Measurements from ENCODE around the gene NOX3.

The NOX3 gene

GRCh38 chr6:155399745-155400653 lies 55.6 kb downstream of the NOX3 start:
- DNase-seq (ENCODE audit: low read depth) = no peak

DNA sequence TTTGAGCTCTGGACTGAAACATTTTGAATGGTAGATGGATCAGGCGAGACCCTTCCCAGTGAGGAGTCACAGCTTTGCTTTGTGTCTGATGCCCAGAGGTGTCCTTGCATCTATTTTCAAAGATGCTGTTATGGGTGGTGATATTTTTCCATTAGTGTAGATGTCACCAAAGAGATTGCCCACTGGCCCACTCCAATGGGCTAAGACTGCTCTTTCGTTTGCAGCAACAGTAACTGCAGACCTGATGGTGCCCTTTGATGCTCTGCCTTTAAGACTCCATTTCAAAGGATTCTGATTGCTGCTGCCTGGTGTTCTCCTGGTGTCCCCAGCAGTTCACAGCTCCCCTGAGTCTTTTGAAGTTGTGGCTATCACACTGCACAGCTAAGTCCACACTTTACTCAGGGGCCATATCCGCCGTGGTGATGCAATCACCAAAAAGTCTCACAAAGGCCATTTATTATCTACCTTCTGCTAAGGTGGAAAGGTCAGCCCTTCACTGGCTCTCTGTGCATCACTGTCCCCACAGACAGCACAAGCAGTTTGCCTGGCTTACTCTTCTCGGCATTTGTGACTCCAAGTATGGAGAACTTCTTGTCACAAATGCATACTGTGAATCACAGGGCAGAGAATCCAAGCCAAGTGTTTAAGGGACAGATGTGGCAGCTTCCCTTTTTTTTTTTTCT lies 56.4 kb downstream of the NOX3 start:
- DNase-seq (ENCODE audit: low read depth) = no peak

DNA sequence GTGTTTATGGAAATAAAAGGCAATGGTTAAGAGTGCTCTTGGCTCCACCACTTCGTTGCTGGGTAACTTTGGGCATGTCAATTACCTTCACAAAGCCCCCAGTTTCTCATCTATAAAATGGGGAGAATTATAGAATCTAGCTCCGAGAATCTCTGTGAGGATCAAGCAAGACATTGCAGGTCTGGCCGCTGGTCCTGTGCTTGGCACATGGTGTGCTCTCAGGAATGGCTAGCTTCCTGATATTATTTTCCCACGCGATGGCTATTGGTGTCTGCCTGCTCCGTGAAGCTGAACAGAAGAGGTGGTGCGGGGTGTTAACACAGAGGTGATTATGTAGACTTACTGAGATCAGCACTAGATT lies 57.0 kb downstream of the NOX3 start:
- no peak for DNase-seq (ENCODE audit: low read depth)

GRCh38 chr6:155398221-155398620 lies 57.4 kb downstream of the NOX3 start:
- no peak for DNase-seq (ENCODE audit: low read depth)

DNA sequence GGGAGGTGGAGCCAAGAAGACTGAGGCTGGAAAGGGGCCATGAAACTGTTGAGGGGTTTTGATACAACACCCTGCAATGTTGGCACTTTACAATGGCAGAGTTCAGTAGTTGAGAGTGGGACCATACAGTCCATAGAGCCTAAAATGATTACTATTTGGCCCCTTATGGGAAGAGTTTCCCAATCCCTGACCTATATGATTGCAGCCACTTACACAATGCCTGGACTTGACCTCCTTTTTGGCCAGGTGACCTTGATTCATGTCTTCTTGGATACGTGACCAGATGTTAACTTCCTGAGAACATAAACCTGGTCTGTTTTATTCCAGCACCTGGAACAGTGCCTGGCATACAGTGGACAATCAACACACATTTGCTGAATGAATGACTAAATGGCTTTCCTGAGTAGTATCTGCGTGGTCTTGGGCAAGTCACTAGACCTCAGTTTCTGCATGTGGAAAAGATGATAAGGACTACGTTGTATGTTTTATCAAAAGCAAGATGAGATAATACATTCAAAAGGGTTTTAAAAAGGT lies 58.4 kb downstream of the NOX3 start:
- no peak for DNase-seq (ENCODE audit: low read depth)

GRCh38 chr6:155396605-155397004 lies 59.0 kb downstream of the NOX3 start:
- DNase-seq (ENCODE audit: low read depth) = no peak

DNA sequence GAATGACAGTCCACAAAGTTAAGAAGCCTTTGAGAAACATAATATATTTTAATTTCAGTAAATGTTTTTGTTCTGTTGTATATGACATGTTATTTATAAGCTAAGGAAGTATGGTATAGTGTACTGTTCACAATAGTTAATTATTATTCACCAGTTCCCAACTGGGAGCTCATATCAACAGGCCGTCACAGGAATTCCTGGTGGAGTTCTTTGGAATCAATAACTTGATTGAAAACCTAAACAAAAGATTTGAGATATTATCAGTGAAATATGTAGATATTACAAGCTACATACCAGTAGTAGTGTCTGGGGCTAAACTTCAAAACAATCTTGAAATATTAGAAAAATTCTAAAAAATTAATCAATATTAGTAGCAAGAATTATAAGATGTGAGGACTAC lies 60.3 kb downstream of the NOX3 start:
- DNase-seq (ENCODE audit: low read depth) = no peak

- no peak for DNase-seq (ENCODE audit: low read depth)
These were observed 66.5 kb downstream of the NOX3 start for GRCh38 chr6:155389130-155389529.

- no peak for DNase-seq (ENCODE audit: low read depth)
These were observed 67.0 kb downstream of the NOX3 start for GRCh38 chr6:155388591-155388990.

DNA sequence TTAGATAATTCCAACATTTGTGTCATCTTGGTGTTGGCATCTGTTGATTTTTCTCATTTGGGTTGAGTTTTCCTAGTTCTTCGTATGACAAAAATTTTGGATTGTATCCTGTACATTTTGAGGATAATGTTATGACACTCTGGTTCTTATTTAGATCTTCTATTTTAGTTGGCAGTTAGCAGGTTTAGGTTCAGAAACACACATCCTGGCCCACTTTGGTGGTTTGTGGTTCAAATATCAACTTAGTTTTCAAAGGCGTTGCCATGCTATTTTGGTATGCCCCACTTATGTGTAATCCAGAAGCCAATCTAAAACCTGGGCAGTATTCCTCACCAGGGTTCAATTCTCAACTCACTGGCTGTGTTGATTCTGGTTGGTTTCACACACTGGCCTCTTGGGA lies 68.2 kb downstream of the NOX3 start:
- no peak for DNase-seq (ENCODE audit: low read depth)

GRCh38 chr6:155384321-155384952 lies 71.2 kb downstream of the NOX3 start:
- DNase-seq (ENCODE audit: low read depth) = no peak

DNA sequence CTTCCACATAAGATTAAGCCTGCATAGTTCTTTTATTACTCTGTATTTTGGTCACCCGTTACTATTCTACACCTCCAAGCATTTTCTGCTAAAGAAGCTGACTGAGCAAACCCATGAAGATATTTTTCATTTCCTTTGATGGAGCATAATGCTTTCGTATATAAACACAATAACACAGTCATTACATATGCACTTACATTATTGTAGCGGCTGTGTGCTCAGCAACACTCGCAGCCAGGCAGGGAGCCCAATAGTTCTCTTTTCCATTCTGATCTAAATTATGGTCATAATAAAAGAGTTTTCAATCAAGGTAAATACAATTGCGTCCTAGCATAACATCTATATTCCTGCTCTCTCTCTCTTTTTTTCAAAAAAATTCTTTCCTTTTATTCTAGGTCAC lies 71.7 kb downstream of the NOX3 start:
- DNase-seq (ENCODE audit: low read depth) = no peak

DNA sequence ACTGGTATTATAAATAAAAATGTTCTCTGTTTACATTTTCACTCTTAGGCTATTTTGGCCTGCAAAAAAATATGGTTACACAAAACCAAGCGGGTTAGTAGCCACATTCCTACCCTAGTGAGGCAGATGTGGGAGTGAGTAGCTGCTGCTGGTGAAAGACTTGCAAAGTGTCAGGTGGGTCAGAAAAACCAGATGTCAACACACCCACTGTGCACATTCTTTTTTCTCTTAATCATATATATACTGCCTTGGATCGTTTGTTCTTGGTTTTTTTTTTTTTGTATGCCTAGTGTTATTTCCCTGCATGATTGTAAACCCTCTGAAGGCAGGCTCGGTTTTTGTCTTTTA lies 73.3 kb downstream of the NOX3 start:
- DNase-seq (ENCODE audit: low read depth) = no peak

DNA sequence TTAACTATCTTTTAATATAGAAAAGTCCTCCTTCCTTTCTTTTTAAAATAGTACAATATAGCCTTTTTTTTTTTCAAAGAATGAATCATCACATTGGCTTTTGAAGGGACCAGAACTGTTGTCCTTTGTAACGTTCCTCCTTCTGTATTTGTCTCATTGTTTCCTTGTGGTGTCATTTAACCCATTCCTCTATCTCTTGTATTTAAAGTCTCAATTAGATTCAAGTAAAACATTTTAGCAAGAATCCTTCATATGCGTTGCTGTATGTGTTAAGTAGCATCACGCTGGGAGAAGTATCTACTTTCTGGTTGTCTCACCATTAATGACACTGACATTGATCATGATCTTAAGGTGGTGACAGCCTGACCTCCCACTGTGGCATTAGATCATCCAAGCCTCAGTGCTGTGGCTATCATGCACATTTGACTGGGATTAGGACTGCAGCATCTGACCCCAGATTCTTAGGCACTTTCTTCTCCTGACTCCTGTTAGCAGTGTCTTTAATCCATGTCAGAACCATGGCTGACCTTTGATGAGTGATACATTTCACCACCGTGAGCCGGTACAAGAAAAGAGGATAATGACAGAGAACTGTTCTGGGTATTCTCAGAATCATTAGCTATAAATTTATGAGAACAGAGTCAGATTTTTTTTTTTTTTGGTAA lies 73.8 kb downstream of the NOX3 start:
- no peak for DNase-seq (ENCODE audit: low read depth)

GRCh38 chr6:155380666-155381332 lies 74.8 kb downstream of the NOX3 start:
- no peak for DNase-seq (ENCODE audit: low read depth)

DNA sequence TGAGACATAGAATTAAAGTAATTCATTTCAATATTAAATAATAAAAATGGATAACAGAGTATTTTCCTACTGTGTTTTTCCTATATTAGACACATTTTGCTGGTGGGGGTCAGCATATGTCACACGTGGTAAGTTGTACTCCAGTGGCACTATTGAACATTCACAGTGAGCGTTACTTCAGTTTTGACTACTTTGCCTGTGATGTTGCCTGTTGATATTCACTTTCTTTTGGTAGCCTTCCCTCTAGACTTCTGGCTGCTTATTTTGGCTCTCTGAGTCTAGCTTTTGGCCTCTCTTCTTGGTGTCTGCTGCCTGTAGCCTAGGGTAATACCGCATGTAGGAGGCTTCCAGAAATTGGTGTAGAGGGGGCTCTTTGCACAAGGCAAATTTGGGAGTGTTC lies 76.9 kb downstream of the NOX3 start:
- no peak for DNase-seq (ENCODE audit: low read depth)

DNA sequence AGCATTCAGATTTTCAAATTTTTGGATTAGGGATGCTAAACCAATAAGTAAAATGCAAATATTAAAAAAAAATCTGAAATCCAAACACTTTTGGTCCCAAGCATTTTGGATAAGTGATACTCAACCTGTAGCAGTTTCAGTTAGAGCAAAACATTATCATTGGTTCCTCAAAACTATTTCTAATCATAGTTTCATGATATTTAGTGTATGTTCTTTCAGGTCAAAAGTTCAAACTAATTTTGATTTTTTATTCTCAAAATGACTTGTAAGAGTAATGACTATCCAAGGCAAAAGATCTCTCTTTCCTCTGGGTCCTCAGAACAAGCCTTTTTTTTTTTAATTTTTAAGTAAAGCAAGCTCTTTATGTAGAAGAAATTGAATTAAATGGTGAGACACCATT lies 77.4 kb downstream of the NOX3 start:
- DNase-seq (ENCODE audit: low read depth) = no peak

DNA sequence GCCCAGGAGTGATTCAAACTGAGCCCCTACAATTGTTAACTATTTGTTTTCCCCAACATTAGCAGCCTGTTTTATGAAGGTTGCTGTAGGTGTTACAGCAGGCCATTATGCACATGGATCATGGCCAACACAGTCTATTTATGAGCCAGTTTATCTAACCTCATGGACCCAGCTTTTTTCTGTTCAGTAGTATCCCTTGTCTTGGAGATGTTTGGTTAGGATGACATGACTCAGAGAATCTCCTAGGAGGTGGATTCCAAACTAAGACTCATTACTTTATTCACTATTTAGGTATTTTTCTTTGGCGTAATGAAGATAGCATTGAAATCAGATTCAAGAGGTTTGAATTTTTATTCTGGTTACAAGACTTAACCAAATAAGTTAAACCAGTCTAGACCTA lies 78.6 kb downstream of the NOX3 start:
- no peak for DNase-seq (ENCODE audit: low read depth)

DNA sequence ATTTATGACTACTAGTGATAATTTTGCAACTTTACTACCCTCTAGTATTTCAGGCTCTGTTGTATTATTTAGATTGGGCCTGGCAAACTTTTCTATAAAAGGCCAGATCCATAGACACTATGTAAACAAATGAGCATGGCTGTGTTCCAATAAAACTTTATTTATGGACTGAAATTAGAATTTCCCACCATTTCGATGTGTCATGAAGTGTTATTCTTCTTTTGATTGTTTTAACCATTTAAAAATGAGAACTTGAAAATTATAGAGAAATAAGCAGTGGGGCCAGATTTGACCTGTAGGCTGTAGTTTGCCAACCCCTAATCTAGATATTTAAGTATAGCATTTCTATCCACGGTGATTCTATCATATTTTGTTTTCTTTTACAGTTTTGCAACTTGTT lies 79.8 kb downstream of the NOX3 start:
- no peak for DNase-seq (ENCODE audit: low read depth)

GRCh38 chr6:155374681-155375080 lies 81.0 kb downstream of the NOX3 start:
- DNase-seq (ENCODE audit: low read depth) = no peak

DNA sequence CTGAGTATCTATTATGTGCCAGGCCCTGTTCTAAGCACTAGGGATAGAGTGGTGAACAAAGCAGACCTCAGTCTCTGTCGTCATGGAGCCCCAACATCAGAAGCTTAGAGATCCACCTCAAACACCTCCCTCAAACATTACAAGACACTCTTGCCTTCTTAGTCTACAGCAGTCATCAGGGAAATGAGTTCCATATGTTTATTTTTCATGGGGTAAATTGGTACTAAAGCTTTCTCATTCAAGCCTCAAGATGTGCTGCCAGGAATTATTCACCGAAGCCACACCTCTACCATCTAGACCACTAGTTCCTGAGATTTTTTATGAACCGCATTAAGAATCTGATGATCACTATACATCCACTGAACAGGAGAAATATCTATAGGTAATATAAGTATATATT lies 82.4 kb downstream of the NOX3 start:
- no peak for DNase-seq (ENCODE audit: low read depth)

DNA sequence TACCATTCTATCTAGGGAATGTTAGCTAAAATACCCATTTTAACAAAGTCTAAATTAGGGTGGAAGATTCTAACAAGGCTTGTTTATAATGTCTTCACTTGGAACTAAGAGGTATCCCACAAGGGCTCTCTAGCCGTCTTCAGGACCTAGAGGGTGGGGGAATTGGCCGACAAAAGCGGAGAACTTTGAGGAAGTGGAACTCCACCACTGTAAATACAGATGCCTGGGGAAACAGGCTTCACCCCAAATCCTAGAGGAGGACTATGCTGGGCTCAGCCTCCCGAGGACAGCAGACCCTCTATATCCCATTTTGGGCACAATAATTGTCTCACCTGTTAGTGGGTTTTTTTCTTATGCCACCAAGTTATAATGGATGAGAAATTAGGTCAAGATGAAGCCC lies 83.4 kb downstream of the NOX3 start:
- no peak for DNase-seq (ENCODE audit: low read depth)
